H1 (cell line): ENCODE data around the gene DISC1. TPM values are rescaled to one million over a fixed set of nuclear protein-coding genes. Genes with fewer than 3 reads are reported as not detected.

Source experiments
- CTCF ChIA-PET: fragments of 300-600 bp; sonication (Branson Sonifier 250); formaldehyde crosslinking; loops from one replicate; lab custom pipeline; 2021; ENCODE audit not compliant: partially characterized antibody; lab: Charles Lee
- POLR2A ChIA-PET: fragments of 300-600 bp; sonication (Branson Sonifier 250); formaldehyde crosslinking; loops from one replicate; lab custom pipeline; 2021; ENCODE audit warnings: inconsistent platforms; ENCODE audit not compliant: partially characterized antibody; lab: Charles Lee
- DNase-seq, 2 experiments: peaks; one replicate each; pipeline versions ENCODE4 v3.0.0 to v3.0.0-alpha.2; 2010 to 2022; ENCODE audit warnings: low spot score in 2 of 2, low read depth in 1 of 2, mixed read lengths in 1 of 2
- FAIRE-seq: peaks from 2 replicates; lab custom pipeline; 2011; peaks lifted over from hg19 to GRCh38; lab: Jason Lieb, UNC
- H2AFZ ChIP-seq: 2 replicates; pipeline ENCODE4 v1.8.1; 2012; ENCODE audit warnings: low read length, inconsistent platforms
- H2AK5ac ChIP-seq: 2 replicates; pipeline ENCODE4 v1.6.1; 2013; ENCODE audit warnings: low read depth, low read length
- H2BK120ac ChIP-seq: replicated peaks from 2 replicates; pipeline ENCODE3; 2013; ENCODE audit warnings: low read depth, low read length, inconsistent platforms
- H2BK12ac ChIP-seq: 2 replicates; pipeline ENCODE4 v1.6.1; 2013; ENCODE audit warnings: low read depth, low read length
- H2BK15ac ChIP-seq: 2 replicates; pipeline ENCODE4 v1.6.1; 2013; ENCODE audit warnings: low read length
- H2BK20ac ChIP-seq: 2 replicates; pipeline ENCODE4 v1.6.1; 2013; ENCODE audit warnings: low read length
- H2BK5ac ChIP-seq: 2 replicates; pipeline ENCODE4 v1.6.1; 2013; ENCODE audit warnings: low read depth, low read length
- H3K14ac ChIP-seq: 2 replicates; pipeline ENCODE4 v1.6.1; 2013; ENCODE audit warnings: inconsistent platforms; ENCODE audit not compliant: insufficient read length
- H3K18ac ChIP-seq: 2 replicates; pipeline ENCODE4 v1.6.1; 2013; ENCODE audit warnings: low read length; ENCODE audit errors: extremely low read depth
- H3K23ac ChIP-seq: 2 replicates; pipeline ENCODE4 v1.6.1; 2013; ENCODE audit warnings: inconsistent platforms; ENCODE audit not compliant: insufficient read length
- H3K23me2 ChIP-seq: 2 replicates; pipeline ENCODE4 v1.6.1; 2013; ENCODE audit warnings: low read depth, low read length
- H3K27ac ChIP-seq: 2 replicates; pipeline ENCODE4 v1.6.1; 2011; ENCODE audit warnings: low read depth, low read length, inconsistent platforms
- H3K27me3 ChIP-seq, 4 experiments: replicated peaks in 1 of 4; 1 replicate in 1 of 4; 2 replicates in 3 of 4; pipeline versions ENCODE4 v1.6.1 to v1.8.1; 2011 to 2013; ENCODE audit warnings: low read length in 3 of 4, mild to moderate bottlenecking in 3 of 4, inconsistent platforms in 2 of 4, mixed read lengths in 2 of 4, moderate library complexity in 1 of 4; ENCODE audit not compliant: control insufficient read depth in 3 of 4, insufficient read depth in 3 of 4; ENCODE audit errors: extremely low read depth in 1 of 4
- H3K36me3 ChIP-seq, 4 experiments: 2 replicates each; pipeline versions ENCODE4 v1.6.1 to v1.8.1; 2011 to 2013; ENCODE audit warnings: mild to moderate bottlenecking in 4 of 4, low read length in 3 of 4, moderate library complexity in 2 of 4, control low read depth in 1 of 4, inconsistent platforms in 1 of 4; ENCODE audit not compliant: insufficient read depth in 4 of 4, control insufficient read depth in 2 of 4
- H3K4ac ChIP-seq: replicated peaks from 2 replicates; pipeline ENCODE3; 2013; ENCODE audit warnings: low read length, low read depth, mixed read lengths, inconsistent platforms; ENCODE audit not compliant: insufficient read length
- H3K4me1 ChIP-seq, 4 experiments: replicated peaks in 1 of 4; 1 replicate in 1 of 4; 2 replicates in 3 of 4; pipeline versions ENCODE4 v1.6.1 to v1.8.1; 2011 to 2013; ENCODE audit warnings: low read length in 3 of 4, inconsistent platforms in 2 of 4, mixed read lengths in 1 of 4; ENCODE audit not compliant: insufficient read depth in 4 of 4, control insufficient read depth in 3 of 4
- H3K4me2 ChIP-seq, 2 experiments: 2 replicates each; pipeline versions ENCODE4 v1.6.1 to v1.8.1; 2011 to 2013; ENCODE audit warnings: low read depth in 2 of 2, low read length in 2 of 2, control low read depth in 1 of 2, inconsistent platforms in 1 of 2, mild to moderate bottlenecking in 1 of 2; ENCODE audit not compliant: insufficient read depth in 1 of 2
- H3K4me3 ChIP-seq, 4 experiments: fragments of 200-600, 300-600 bp in 1 of 4; sonication (generic), shearing (Covaris generic), sonication (Bioruptor Twin) in 1 of 4; 2 replicates each; pipeline versions ENCODE4 v1.5.1 to v1.8.1; 2011 to 2016; ENCODE audit warnings: low read length in 4 of 4, low read depth in 3 of 4, control low read depth in 2 of 4, inconsistent platforms in 2 of 4, mild to moderate bottlenecking in 2 of 4, mixed read lengths in 1 of 4, moderate library complexity in 1 of 4; ENCODE audit not compliant: insufficient read depth in 2 of 4; ENCODE audit errors: extremely low read depth in 1 of 4
- H3K56ac ChIP-seq: replicated peaks from 2 replicates; pipeline ENCODE3; 2013; ENCODE audit warnings: low read depth, mild to moderate bottlenecking, mixed read lengths, low read length, inconsistent platforms; ENCODE audit not compliant: insufficient read length
- H3K79me1 ChIP-seq: 2 replicates; pipeline ENCODE4 v1.6.1; 2013; ENCODE audit warnings: low read depth, low read length, control low read depth
- H3K79me2 ChIP-seq, 2 experiments: 2 replicates each; pipeline versions ENCODE4 v1.6.1 to v1.8.1; 2012 to 2013; ENCODE audit warnings: low read length in 2 of 2, mild to moderate bottlenecking in 2 of 2, inconsistent platforms in 1 of 2; ENCODE audit not compliant: insufficient read depth in 2 of 2, control insufficient read depth in 1 of 2
- H3K9ac ChIP-seq, 4 experiments: replicated peaks in 1 of 4; 1 replicate in 1 of 4; 2 replicates in 3 of 4; pipeline versions ENCODE4 v1.6.1 to v1.8.1; 2011 to 2013; ENCODE audit warnings: low read depth in 3 of 4, low read length in 3 of 4, control low read depth in 2 of 4, mild to moderate bottlenecking in 2 of 4, moderate library complexity in 2 of 4, inconsistent platforms in 1 of 4; ENCODE audit errors: extremely low read depth in 1 of 4
- H3K9me3 ChIP-seq, 2 experiments: 2 replicates each; pipeline versions ENCODE4 v1.6.1 to v1.8.1; 2012 to 2013; ENCODE audit warnings: mild to moderate bottlenecking in 2 of 2, moderate library complexity in 2 of 2, control low read depth in 1 of 2, inconsistent platforms in 1 of 2, low read depth in 1 of 2, low read length in 1 of 2, mixed read lengths in 1 of 2; ENCODE audit not compliant: insufficient read depth in 2 of 2
- H4K20me1 ChIP-seq, 2 experiments: replicated peaks in 1 of 2; 2 replicates each; pipeline versions ENCODE3 to v1.8.1; 2011 to 2013; ENCODE audit warnings: inconsistent platforms in 2 of 2, low read length in 2 of 2, mild to moderate bottlenecking in 1 of 2; ENCODE audit not compliant: insufficient read depth in 2 of 2, control insufficient read depth in 1 of 2
- H4K5ac ChIP-seq: 2 replicates; pipeline ENCODE4 v1.6.1; 2013; ENCODE audit warnings: low read length, low read depth, mixed read lengths, inconsistent platforms; ENCODE audit not compliant: insufficient read length
- H4K8ac ChIP-seq: 2 replicates; pipeline ENCODE4 v1.8.0; 2013; ENCODE audit warnings: mild to moderate bottlenecking, moderate library complexity, low read length, inconsistent platforms; ENCODE audit not compliant: insufficient read depth; ENCODE audit errors: extremely low read depth
- H4K91ac ChIP-seq: replicated peaks from 2 replicates; pipeline ENCODE3; 2013; ENCODE audit warnings: low read length, mixed read lengths, inconsistent platforms; ENCODE audit not compliant: insufficient read length
- CHD2 ChIP-seq: IDR thresholded peaks from 2 replicates; pipeline ENCODE4 v1.6.1; 2012; ENCODE audit warnings: low read length, improper control_type of control experiment
- CTCF ChIP-seq, 3 experiments: IDR thresholded peaks; 1 replicate in 2 of 3; 2 replicates in 1 of 3; pipeline versions ENCODE4 v1.5.1 to v1.6.1; 2011; ENCODE audit warnings: low read length in 3 of 3, mild to moderate bottlenecking in 3 of 3, inconsistent platforms in 2 of 3, low read depth in 1 of 3, moderate library complexity in 1 of 3; ENCODE audit not compliant: insufficient read depth in 1 of 3; ENCODE audit errors: control extremely low read depth in 1 of 3
- EGR1 ChIP-seq: IDR thresholded peaks from 2 replicates; pipeline ENCODE4 v1.6.1; 2011; ENCODE audit warnings: low read depth, low read length, borderline replicate concordance
- GTF2F1 ChIP-seq: IDR thresholded peaks from 2 replicates; pipeline ENCODE4 v1.6.1; 2012; ENCODE audit warnings: low read depth, low read length, improper control_type of control experiment, borderline replicate concordance
- MAFK ChIP-seq: IDR thresholded peaks from 2 replicates; pipeline ENCODE4 v1.6.1; 2012; ENCODE audit warnings: low read depth, mild to moderate bottlenecking, improper control_type of control experiment, low read length
- NRF1 ChIP-seq: IDR thresholded peaks from 2 replicates; pipeline ENCODE4 v1.6.1; 2011; ENCODE audit warnings: mild to moderate bottlenecking, low read depth, low read length, improper control_type of control experiment
- RAD21 ChIP-seq, 2 experiments: IDR thresholded peaks in 1 of 2; conservative IDR thresholded peaks in 1 of 2; 2 replicates each; pipeline ENCODE4 v1.6.1; 2011; ENCODE audit warnings: low read depth in 2 of 2, low read length in 2 of 2, improper control_type of control experiment in 1 of 2, inconsistent platforms in 1 of 2, mild to moderate bottlenecking in 1 of 2, moderate library complexity in 1 of 2
- RBBP5 ChIP-seq: IDR thresholded peaks from 2 replicates; pipeline ENCODE4 v1.7.1; 2012; ENCODE audit warnings: low read depth, mild to moderate bottlenecking, inconsistent platforms, low read length, moderate library complexity, borderline replicate concordance
- RNF2 ChIP-seq: fragments of 200-900, 300-1000 bp; sonication (generic); IDR thresholded peaks from 2 replicates; pipeline ENCODE4 v1.7.1; 2016; ENCODE audit warnings: borderline replicate concordance, low read depth, mild to moderate bottlenecking, antibody characterized with exemption, low read length; ENCODE audit not compliant: poor library complexity, severe bottlenecking; ENCODE audit errors: missing control alignments
- SIRT6 ChIP-seq: IDR thresholded peaks from one replicate; pipeline ENCODE4 v1.7.1; 2012; ENCODE audit warnings: low read length, inconsistent platforms
- TAF7 ChIP-seq: optimal IDR thresholded peaks from 2 replicates; pipeline ENCODE3; 2011; ENCODE audit warnings: low read depth, mild to moderate bottlenecking, inconsistent platforms, low read length, moderate library complexity, borderline replicate concordance
- WGBS, 2 experiments: shearing (Covaris generic) in 1 of 2; methylation state at CpG; one replicate each; pipeline versions ENCODE4 v1.1.6 to v1.1.7; 2013 to 2015; ENCODE audit warnings: low lambda C conversion rate in 2 of 2, mixed read lengths in 2 of 2, inconsistent platforms in 1 of 2, low coverage in 1 of 2, missing lambda C conversion rate in 1 of 2; ENCODE audit not compliant: insufficient replicate concordance in 2 of 2, insufficient coverage in 1 of 2, insufficient read length in 1 of 2; ENCODE audit errors: extremely low coverage in 1 of 2, missing lambda C conversion rate in 1 of 2; 5-methylcytosine and 5-hydroxymethylcytosine counted together
- polyA plus RNA-seq, 7 experiments: library from polyadenylated mRNA; depleted of rRNA in 3 of 7; stranded (reverse) in 5 of 7; unstranded in 2 of 7; fragments of >200 nt in 5 of 7; fragments of 200-250 nt in 2 of 7; gene quantifications; 1 replicate in 5 of 7; 2 replicates in 1 of 7; 4 replicates in 1 of 7; pipeline versions ENCODE4 v1.2.1 to v1.2.3, GENCODE V29; 2011 to 2013; ENCODE audit warnings: missing spikeins in 2 of 7, mixed read lengths in 2 of 7
- total RNA-seq: library from RNA; stranded (reverse); fragmentation: NEBNext Ultra II Directional; extraction: Animal tissue kit (Norgen Biotek cat#: 25700); gene quantifications from 2 replicates; pipeline ENCODE4 v1.2.1, GENCODE V29; 2021

DISC1 gene
- total and polyA plus RNA-seq, 2 of the 8 experiments (the other 6 are each of a cell fraction or from before 2014, with no cell fraction given), result 1.1 to 3.5 TPM

- Histone ChIP-seq H3K18ac (no peak overlapping the region), H3K79me1 (no peaks in the 10 kb centered on the region), H4K5ac (no peak overlapping the region), H3K4me1 (no peaks in the 10 kb centered on the region), H3K4ac (no peak overlapping the region), H2AFZ (no peak overlapping the region), H2BK5ac (no peak overlapping the region), H3K4me3 (no peak overlapping the region), H3K27ac (no peak overlapping the region), H2BK20ac (no peak overlapping the region), H3K23me2 (no peaks in the 10 kb centered on the region), H3K9me3 (no peaks in the 10 kb centered on the region), H3K9ac (no peak overlapping the region), H2BK15ac (no peak overlapping the region), H2AK5ac (peak overlapping the region; percentile 61; the same call in 1 of the 2 replicates), H2BK120ac (no peak overlapping the region), H4K91ac (no peak overlapping the region), H3K79me2 (no peaks in the 10 kb centered on the region), H3K36me3 (no peaks in the 10 kb centered on the region), H4K20me1 (no peaks in the 10 kb centered on the region), H3K27me3 (no peaks in the 10 kb centered on the region), H3K14ac (no peak overlapping the region), H3K56ac (no peak overlapping the region), H2BK12ac (no peak overlapping the region), H3K23ac (no peak overlapping the region), H3K4me2 (no peak overlapping the region), H4K8ac (no peak overlapping the region)
- no peak for FAIRE-seq
- no peak for DNase-seq
- ChIA-PET POLR2A (no interaction called here), CTCF (interaction anchor here (1.8 to 3.2 kb wide), 3 partner anchors 13 to 139 kb away, joined by 3 to 13 read pairs (median 7); no protein-coding TSS in a partner anchor)
- WGBS, 2 experiments, result 82% methylated on average over 2 of the region's 2 CpGs; no CpG with 5 or more reads in 1 of the 2 experiments
- TF ChIP-seq MAFK, result no peak
- no peak for TF ChIP-seq NRF1
- no peak for TF ChIP-seq RNF2
- no peak for TF ChIP-seq RAD21 (IDR thresholded peaks at IDR 0.05 in 1 of 2, conservative IDR thresholded peaks at IDR 0.05 in 1 of 2; ENCODE audit: low read depth in 2 of 2, low read length in 2 of 2)
- no peak for TF ChIP-seq CTCF (IDR thresholded peaks at IDR 0.05; ENCODE audit: control extremely low read depth in 1 of 3, insufficient read depth in 1 of 3, low read depth in 1 of 3, low read length in 3 of 3)
- TF ChIP-seq GTF2F1, result no peak
- TF ChIP-seq TAF7, result no peak
- no peak for TF ChIP-seq CHD2
- TF ChIP-seq SIRT6, result no peak
- TF ChIP-seq RBBP5, result no peak
- TF ChIP-seq EGR1, result no peak
Measured at GRCh38 chr1:231792634-231793033, 166.0 kb downstream of the DISC1 start.
